WI38 (cell line): Measurements from ENCODE around the gene AK5.
A peak's percentile ranks its signal among the peaks of the same experiment; 100 is the strongest.

Source experiments
- H3K4me3 ChIP-seq: 2 replicates; pipeline ENCODE4 v1.5.1; 2011; ENCODE audit warnings: low read depth, mild to moderate bottlenecking, control low read depth, low read length
- CTCF ChIP-seq: IDR thresholded peaks from 2 replicates; pipeline ENCODE4 v1.5.1; 2012; ENCODE audit warnings: low read depth, mild to moderate bottlenecking, control low read depth, low read length

AK5 gene

GRCh38 chr1:77275194-77275593 lies 6.6 kb upstream of the AK5 start:
- no peak for TF ChIP-seq CTCF
- H3K4me3 ChIP-seq = no peak overlapping the region

DNA sequence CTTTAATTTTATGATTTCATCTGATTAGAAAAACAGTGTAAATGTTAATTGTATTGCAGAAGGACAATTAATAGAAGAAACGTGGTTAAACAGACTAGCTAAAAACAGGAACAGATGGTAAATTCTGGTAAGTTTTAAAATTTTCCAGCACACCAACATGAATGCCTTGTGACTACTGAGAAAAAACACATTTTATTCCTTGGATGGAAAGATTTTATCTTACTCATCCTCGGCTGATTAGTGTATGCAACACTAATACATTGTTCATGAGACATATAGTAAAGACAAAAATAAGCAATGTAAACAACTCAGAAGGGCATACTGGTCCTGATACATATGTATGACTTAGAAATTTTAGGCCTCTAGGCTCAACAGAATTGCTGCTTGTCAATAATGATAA lies 4.9 kb upstream of the AK5 start:
- no peak overlapping the region for H3K4me3 ChIP-seq
- TF ChIP-seq CTCF = no peak

DNA sequence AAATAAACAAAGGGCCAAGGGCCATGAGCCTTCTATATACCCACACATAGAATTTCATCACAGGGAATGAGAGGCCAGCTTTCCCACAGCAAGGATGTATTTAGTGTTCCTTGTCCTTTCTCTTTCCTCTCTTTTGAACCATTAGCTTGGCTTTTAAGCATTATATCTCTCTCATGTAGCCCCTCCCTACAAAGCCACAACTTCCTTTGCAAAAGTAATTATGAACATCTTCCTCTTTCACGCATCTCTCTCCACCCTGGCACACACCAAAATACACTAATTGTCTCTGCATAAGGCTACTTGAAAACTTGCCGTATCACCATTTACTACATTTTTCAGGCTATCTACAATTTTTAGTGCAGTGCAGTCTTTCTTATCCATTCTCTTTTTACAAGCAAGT lies 1.9 kb upstream of the AK5 start:
- no peak for TF ChIP-seq CTCF
- no peak overlapping the region for H3K4me3 ChIP-seq

GRCh38 chr1:77280962-77281361 lies 857 bp upstream of the AK5 start:
- H3K4me3 ChIP-seq = no peak overlapping the region
- no peak for TF ChIP-seq CTCF

DNA sequence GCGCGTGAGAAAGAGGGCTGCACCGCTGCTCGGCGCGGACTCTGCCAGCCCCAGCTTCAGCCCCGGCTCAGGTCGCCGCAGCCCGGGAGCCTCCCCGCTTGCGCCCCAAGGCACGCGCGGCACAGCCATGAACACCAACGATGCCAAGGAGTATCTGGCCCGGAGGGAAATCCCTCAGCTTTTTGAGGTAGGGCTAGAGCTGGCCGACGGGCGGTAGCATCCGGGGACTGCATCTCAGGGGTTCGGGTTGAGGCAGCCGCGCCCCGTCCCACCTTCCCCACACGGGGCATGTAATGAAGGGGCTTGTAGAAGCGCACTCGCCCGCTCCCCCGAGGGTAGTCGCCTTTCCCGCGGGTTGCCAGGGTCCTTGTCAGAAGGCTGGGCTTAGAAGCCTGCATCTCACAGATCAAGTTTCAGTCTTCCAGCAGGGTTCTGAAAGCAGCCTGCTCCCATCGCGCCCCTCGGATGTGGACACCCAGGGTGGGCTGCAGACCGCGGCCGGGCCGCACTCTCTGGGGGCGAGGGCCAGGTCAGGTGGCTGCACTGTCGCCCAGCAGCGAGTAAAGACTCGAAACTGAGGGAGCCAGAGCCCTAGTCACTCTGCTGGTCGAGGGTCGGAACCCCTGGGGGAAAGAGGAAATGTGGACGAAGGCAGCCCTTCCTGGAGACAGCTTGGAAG lies 507 bp downstream of the AK5 start:
- no peak for TF ChIP-seq CTCF
- peak overlapping the region; percentile 76 for H3K4me3 ChIP-seq

DNA sequence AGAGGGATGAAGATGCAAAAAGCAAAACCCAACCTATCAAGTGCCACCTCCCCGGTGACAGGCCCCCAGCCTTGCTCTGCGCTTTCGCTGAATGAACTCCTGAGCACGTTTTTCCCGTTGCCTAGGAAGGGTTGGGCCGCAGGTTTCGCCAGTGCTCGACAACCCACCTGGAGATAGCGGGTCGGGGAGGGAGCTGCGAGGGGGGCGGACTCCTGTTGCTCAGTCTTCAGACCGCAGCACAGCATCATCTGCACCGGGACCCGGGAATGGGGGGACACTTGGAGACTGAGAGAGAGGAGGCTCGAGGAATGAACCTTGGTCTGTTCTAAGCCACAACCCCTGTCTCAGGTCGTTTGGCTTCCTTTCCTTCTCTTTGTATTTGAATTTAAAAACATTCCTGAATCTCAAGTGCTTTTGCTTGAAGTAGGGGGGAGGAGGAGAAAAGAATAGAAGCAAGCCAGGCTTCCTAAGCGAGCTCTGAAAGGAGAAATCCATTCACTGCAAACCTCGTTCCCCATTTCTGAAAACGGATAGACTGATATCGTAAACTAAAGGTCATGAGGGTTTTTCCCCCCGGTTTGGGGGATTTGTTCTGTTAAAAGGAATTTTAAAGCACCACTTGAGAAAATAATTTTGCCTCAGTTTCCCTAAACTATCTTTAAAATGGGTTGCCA lies 1.2 kb downstream of the AK5 start:
- no peak for TF ChIP-seq CTCF
- H3K4me3 ChIP-seq = peak overlapping the region; percentile 76

DNA sequence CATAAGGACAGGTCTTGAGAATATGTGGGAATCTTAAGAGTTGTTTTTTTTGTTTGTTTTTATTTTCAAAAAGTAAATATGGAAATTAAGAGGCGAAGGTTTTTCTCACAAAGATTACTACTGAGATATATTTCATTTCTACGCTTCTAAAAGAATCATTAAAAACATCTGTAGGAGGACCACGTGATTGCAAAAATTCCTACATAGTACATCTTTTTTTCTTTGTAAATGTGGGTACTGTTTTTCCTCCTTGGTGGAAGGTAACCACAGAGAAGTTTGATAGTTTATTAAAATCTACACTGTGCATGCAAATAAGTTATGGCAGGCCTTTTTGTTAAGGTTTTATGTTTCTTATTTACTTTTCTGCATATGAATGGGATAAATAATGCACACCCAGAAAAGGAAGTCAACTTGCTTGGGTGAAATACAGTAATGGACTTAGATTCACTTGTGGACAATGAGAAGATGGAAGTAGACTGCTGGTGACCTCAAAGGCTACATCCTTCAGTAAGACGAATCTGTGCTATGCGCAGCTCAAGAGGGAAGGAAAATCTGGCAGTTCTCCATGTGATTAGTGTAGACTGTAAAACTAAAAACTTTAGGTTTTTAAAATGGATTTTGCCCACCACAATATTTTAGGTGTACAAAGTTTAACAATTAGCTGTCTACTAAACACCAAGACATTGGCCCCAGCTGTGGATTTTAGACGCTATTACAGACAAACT lies 2.0 kb downstream of the AK5 start:
- peak overlapping the region; percentile 76 for H3K4me3 ChIP-seq

More for the DNA sequence above, 2.0 kb downstream of the AK5 start:
- TF ChIP-seq CTCF = no peak
